Testis (tissue), 3 donors: ENCODE measurements around the gene RAB13. TPM values are rescaled to one million over a fixed set of nuclear protein-coding genes. Genes with fewer than 3 reads are reported as not detected.

Source experiments
- DNase-seq: peaks from one replicate; pipeline ENCODE4 v3.0.0-alpha.2; 2019
- H3K27ac ChIP-seq, 2 donors: fragments of 200-600 bp; sonication (generic); one replicate each; pipeline ENCODE4 v1.5.1; 2019
- H3K27me3 ChIP-seq: fragments of 200-600 bp; sonication (generic); one replicate; pipeline ENCODE4 v1.5.1; 2019
- H3K36me3 ChIP-seq: fragments of 200-600 bp; sonication (generic); one replicate; pipeline ENCODE4 v1.5.1; 2017; ENCODE audit warnings: low read depth; ENCODE audit errors: missing control alignments
- H3K4me1 ChIP-seq: fragments of 200-600 bp; sonication (generic); one replicate; pipeline ENCODE4 v1.5.1; 2019
- H3K4me3 ChIP-seq, 2 donors: fragments of 200-600 bp; sonication (generic); one replicate each; pipeline ENCODE4 v1.5.1; 2017 to 2019
- H3K9me3 ChIP-seq: fragments of 200-600 bp; sonication (generic); one replicate; pipeline ENCODE4 v1.5.1; 2017
- CTCF ChIP-seq, 3 experiments: fragments of 450-650 bp in 2 of 3; fragments of 200-600 bp in 1 of 3; sonication (generic) in 1 of 3; IDR thresholded peaks; one replicate each; pipeline ENCODE4 v1.5.1; 2016 to 2019; ENCODE audit warnings: antibody characterized with exemption in 3 of 3, mild to moderate bottlenecking in 2 of 3, moderate library complexity in 1 of 3
- POLR2A ChIP-seq: fragments of 450-650 bp; IDR thresholded peaks from one replicate; pipeline ENCODE4 v1.6.1; 2017; ENCODE audit warnings: antibody characterized with exemption, mild to moderate bottlenecking, moderate library complexity
- WGBS, 2 donors: methylation state at CpG; one replicate each; pipeline ENCODE4 v1.1.5; 2018; 5-methylcytosine and 5-hydroxymethylcytosine counted together
- intact Hi-C: fragments of 100-400 bp; cut with DNase I; formaldehyde crosslinking; loops from one replicate; pipeline ENCODE4 v1.15.1; 2023; ENCODE audit warnings: low total_unique reads
- polyA plus RNA-seq: library from polyadenylated mRNA; stranded (reverse); fragments of 350-450 nt; fragmentation: Illumina TruSeq; extraction: RNeasy Lipid Tissue Mini Kit (QIAGEN cat#74804); gene quantifications from one replicate; pipeline ENCODE4 v1.2.3, GENCODE V29; 2014; ENCODE audit warnings: low read depth, low replicate concordance; ENCODE audit not compliant: insufficient read depth
- total RNA-seq, 2 donors: library from RNA; depleted of rRNA; stranded (reverse); fragments of >200 nt; gene quantifications; one replicate each; pipeline ENCODE4 v1.2.3, GENCODE V29; 2016

Gene RAB13
- total and polyA plus RNA-seq, 3 donors from 2014 or later = 37.6 to 82.8 (median 45.2) TPM

- H3K27ac ChIP-seq = peak overlapping the region; percentile 94 to 96
- DNase-seq = peak; percentile 28
- WGBS, 2 donors = 0 to 2% methylated on average over 11 to 13 of the region's 13 CpGs
- H3K4me3 ChIP-seq = peak overlapping the region; percentile 94 to 99
- intact Hi-C loops = no loop called here
- no peaks in the 10 kb centered on the region for H3K9me3 ChIP-seq
- H3K4me1 ChIP-seq = peaks cover 41% of the 10 kb centered on the region
- H3K36me3 ChIP-seq = no peaks in the 10 kb centered on the region
- no peaks in the 10 kb centered on the region for H3K27me3 ChIP-seq
- TF ChIP-seq CTCF (IDR thresholded peaks at IDR 0.05) = no peak
- no peak for TF ChIP-seq POLR2A
Measured at GRCh38 chr1:153957744-153958110, 28.4 kb downstream of the RAB13 start.

DNA sequence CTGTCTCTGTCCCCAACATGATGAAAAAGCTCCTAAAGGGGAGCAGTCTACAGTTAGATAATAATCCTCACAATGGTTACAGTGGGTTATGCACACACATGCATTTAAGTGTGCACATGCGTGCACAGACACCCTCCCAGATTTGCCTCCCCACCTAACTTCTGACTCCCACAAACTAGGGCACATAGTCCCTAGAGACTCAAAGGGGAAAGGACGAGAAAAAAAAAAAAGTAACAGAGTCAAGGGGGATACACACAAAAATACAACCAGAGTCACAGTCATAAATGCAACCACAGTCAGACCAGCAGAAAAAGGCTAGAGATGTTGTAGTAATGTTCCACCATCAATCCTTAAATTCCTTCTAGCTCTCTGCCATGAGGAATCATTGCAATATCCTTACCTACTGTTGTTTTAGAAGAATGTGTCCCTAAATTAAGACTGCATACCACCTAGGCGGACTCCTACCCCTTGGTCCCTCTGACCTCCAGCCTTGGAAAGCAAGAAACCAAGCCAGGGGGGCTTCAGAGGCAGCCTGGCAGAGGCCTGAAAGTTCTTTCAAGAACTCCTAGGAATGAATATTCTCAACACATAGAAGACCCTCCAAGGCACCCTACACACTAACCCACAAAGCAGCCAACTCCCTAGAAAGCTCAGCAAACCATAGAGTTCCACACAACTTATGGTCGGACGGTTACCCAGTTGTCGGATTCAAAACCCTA lies 29.0 kb downstream of the RAB13 start:
- intact Hi-C loops = no loop called here
- Histone ChIP-seq H3K4me3 (peak overlapping the region; percentile 94 to 99), H3K4me1 (peaks cover 36% of the 10 kb centered on the region), H3K36me3 (no peaks in the 10 kb centered on the region), H3K27ac (peak overlapping the region; percentile 94 to 96), H3K9me3 (no peaks in the 10 kb centered on the region), H3K27me3 (no peaks in the 10 kb centered on the region)
- TF ChIP-seq CTCF (IDR thresholded peaks at IDR 0.05) (no peak), POLR2A (no peak)
- no peak for DNase-seq
- 20 to 26% methylated on average over 6 of the region's 6 CpGs for WGBS, 2 donors

GRCh38 chr1:153954826-153955225 lies 31.3 kb downstream of the RAB13 start:
- no peak overlapping the region for H3K27ac ChIP-seq
- intact Hi-C loops = no loop called here
- 89 to 90% methylated on average over 10 of the region's 10 CpGs for WGBS, 2 donors
- H3K27me3 ChIP-seq = no peaks in the 10 kb centered on the region
- no peaks in the 10 kb centered on the region for H3K36me3 ChIP-seq
- no peak overlapping the region for H3K4me3 ChIP-seq
- no peak for TF ChIP-seq POLR2A
- no peak for TF ChIP-seq CTCF (IDR thresholded peaks at IDR 0.05)
- no peak for DNase-seq
- peaks cover 29% of the 10 kb centered on the region for H3K4me1 ChIP-seq
- no peaks in the 10 kb centered on the region for H3K9me3 ChIP-seq

DNA sequence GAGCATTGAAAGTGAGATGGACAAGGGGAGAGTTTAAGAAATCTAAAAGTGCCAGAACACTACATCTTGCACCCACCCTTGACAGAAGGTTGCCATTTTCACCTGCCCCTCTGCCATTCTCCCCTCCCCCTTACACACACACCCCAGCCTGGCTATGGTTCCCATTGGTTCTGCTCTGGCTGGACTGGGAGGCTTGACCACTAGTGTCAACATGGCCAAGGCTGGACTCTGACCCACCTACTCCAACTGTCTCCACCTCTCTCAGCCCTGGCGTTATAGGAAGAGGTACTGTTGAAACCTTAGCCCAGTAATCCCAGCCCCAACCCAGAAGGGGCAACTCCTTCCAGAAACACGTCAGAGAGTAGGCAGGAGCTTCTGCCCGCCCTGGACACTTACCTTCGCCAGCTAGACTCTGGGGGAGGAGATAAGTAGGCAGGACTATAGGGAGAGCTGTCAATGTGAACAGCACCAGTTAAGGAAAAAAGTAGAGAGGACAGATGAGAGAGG lies 32.2 kb downstream of the RAB13 start:
- Histone ChIP-seq H3K9me3 (no peaks in the 10 kb centered on the region), H3K27ac (no peak overlapping the region), H3K36me3 (no peaks in the 10 kb centered on the region), H3K27me3 (no peaks in the 10 kb centered on the region), H3K4me3 (no peak overlapping the region), H3K4me1 (peaks cover 23% of the 10 kb centered on the region)
- intact Hi-C loops = no loop called here
- DNase-seq = no peak
- WGBS, 2 donors = 54 to 65% methylated on average over 4 of the region's 4 CpGs
- TF ChIP-seq CTCF (IDR thresholded peaks at IDR 0.05) (no peak), POLR2A (no peak)

DNA sequence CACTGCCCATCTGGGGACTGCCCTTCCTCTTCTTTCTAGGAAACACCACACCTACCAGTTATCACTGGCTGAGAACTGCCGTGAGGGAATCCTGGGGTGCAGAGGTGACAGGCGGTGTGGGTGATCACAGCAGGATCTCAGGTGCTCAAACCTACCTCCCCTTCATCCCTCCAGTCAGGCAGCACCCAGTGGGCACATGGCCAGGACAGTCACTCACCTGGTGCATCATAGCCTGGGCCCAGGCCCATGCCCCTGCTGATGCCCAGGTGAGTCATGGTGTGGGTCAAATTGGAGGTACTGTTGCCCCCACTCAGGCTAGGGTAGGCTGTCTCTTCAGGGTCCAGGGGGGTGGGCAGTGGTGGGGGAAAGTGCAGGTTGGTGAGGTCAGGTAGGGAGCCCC lies 34.3 kb downstream of the RAB13 start:
- TF ChIP-seq CTCF (IDR thresholded peaks at IDR 0.05) (no peak), POLR2A (no peak)
- DNase-seq = no peak
- Histone ChIP-seq H3K27me3 (no peaks in the 10 kb centered on the region), H3K9me3 (no peaks in the 10 kb centered on the region), H3K36me3 (no peaks in the 10 kb centered on the region), H3K27ac (no peak overlapping the region), H3K4me3 (no peak overlapping the region), H3K4me1 (peaks cover 16% of the 10 kb centered on the region)
- 82 to 92% methylated on average over 2 of the region's 2 CpGs for WGBS, 2 donors
- intact Hi-C loops = no loop called here
